HG03139 (cell line): ENCODE data around the gene PRR20G.
"Not testable (repeated sequence)": the region's sequence is repeated elsewhere in the genome, so short reads cannot be mapped to it uniquely, and the experiment has no call there.

Experiments used
- ATAC-seq: cut with Tn5 transposase; IDR thresholded peaks from one replicate; pipeline ENCODE4 v1.9.1; 2021; ENCODE audit not compliant: unreplicated experiment

Gene PRR20G

DNA sequence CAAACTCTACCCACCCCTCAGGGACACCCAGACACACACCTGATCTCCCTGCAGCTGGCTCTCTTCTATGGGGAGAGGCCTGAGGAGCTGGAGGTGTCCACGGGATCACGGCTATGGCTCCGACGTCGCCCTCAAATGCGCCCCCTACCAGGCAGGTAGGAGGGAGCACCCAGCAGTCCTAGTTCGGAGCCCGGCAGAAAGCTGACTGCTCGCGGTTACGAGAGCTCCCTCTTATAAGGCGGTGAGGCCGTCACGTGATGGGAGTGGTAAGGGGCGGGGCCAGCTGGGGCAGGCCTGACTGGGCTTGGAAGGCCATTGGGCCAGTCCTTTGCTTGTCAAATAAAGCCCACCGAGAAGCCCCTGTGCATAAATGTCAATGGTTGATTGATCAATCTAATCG, at the start of gene PRR20G:
TSS of gene PRR20G (minus strand) at position 207 of the 400 bp plus-strand sequence. CDS start 681 bp downstream, outside the sequence.
- no peak for ATAC-seq

DNA sequence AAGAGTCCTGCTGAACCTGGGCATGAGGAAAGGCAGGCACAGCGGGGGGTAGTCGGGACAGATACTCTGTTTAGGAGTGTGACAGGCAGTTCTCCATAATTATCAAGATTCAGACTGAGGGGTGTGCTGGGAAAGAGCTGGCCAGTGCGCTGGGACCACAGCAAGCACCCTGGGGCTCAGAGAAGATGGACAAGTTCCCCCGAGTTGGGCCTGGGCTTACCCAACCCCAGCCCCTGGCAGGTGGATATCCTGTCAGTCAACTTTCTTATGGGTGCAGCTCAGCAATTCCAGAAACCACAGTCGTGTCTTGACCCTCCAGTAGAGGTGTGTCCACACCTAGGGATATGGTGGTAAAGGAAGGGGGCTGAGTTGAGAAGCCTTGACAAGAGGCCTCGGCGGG, 49.2 kb upstream of the PRR20G start:
- ATAC-seq = no peak

DNA sequence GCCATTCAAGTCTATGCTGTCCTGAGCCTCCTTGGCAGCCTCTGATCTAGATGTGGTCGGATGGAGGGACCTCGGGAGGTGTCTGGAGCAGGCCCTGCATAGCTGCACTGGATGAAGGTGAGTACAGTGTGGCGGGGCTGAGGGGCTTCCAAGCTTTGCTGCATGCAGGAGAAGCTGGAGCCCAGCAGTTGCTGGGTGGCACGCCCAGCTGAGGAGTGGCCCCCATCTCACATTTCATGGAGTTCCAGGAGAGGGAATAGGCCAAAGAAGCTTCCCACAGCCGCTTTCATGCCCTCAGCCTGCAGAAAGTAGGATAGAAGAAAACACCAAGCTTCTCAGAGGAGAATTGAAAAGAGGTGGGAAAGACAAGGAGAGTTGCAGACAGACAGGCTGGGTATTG, 48.3 kb upstream of the PRR20G start:
- ATAC-seq = no peak

DNA sequence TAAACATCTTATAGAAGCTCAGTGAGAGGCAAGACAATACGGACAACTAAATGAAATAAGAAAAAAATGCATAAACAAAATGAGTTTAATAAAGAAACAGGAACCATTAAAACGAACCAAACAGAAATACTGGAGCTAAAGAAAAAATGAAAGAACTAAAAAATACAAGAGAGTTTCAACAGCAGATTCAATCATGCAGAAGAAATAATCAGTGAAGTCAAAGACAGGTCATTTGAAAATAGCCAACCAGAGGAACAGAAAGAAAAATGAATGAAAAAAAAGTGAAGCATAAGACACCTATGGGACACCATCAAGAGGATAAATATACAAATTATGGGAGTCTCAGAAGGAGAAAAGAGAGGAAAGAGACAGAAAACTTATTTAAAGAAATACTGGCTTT, 42.5 kb upstream of the PRR20G start:
- no peak for ATAC-seq

DNA sequence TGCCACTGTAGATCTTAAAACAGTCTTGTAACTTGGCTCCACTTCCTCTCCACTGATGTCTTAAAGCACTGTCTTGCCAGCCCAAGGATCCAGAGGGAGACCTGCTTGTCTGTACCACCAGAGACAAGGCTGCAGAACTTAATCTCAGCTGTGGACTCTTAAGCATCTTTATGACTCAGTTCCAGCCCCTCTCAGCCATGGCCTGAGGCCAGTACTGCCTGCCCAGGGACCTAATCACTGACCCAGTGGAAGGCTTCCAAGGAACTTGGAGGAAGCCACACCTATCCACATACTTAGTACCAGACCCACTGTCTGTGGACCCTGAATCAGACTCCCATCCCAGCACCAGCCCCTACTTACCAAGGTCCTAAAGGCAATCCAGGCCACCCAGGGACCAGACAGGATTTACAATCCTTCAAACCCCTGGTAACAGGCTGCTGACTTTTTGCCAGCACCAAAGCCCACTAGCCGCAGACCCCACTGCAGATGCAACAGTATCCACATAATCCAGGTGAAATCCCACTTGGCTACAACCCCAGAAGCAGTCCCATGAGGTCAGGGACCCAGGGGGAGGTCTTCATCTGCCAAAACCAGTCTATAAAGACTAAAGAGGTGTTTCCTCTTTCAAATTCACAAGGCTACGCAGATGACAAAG, 41.9 kb upstream of the PRR20G start:
- no peak for ATAC-seq

DNA sequence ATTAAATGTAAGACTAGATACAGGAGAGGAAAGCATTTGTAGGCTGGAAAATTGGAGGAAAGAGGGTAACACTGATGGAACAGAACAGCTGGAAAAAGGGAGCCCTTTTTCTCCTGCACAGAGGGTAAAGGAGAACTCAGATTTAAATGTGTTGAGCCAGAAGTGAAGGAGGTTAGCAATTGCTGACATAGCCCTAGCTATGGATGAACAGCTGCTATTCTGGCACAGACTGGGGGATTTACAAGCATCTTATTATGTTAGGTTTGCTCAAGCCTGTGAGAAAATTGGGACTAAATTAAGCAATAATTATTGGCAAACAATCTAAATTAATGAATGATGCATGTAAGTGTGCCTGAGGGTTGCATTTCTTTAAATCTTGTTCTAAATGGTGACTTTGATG, 40.6 kb upstream of the PRR20G start:
- no peak for ATAC-seq

DNA sequence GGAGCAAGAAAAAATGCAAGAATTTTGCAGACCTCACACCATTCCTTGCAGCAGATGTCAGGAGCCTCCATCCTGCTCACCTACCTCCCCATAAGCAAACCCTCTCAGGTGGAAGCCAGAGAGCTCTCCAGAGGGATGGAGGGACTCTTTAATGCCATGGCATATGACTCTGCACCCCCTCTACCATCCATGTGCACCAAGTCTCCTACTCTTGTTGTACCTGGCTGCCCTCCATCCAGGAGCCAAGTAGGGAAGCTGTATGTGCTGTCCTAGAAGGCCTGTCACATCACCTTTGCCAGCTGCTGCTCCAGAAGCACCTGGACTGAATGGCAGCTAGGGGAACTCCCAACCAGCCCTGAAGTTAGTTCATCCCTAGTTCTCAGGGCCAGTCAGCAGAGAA, 38.5 kb upstream of the PRR20G start:
- ATAC-seq = no peak

DNA sequence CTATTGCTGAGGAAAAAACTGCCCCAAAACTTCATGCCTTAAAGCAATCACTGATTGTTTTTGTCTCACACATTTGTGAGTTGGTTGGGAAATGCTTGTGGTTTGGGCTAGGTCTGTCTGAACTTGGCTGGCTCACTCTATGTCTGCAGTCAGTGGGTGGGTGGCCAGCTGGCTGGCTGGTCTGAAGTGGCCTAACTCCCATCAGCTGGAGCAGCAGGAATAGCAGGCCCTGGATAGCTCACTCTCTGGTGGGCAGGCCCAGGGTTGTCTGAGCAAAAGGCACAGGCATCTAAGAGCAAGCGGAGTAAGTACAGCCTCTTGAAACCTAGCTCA, 37.7 kb upstream of the PRR20G start:
- ATAC-seq = no peak

DNA sequence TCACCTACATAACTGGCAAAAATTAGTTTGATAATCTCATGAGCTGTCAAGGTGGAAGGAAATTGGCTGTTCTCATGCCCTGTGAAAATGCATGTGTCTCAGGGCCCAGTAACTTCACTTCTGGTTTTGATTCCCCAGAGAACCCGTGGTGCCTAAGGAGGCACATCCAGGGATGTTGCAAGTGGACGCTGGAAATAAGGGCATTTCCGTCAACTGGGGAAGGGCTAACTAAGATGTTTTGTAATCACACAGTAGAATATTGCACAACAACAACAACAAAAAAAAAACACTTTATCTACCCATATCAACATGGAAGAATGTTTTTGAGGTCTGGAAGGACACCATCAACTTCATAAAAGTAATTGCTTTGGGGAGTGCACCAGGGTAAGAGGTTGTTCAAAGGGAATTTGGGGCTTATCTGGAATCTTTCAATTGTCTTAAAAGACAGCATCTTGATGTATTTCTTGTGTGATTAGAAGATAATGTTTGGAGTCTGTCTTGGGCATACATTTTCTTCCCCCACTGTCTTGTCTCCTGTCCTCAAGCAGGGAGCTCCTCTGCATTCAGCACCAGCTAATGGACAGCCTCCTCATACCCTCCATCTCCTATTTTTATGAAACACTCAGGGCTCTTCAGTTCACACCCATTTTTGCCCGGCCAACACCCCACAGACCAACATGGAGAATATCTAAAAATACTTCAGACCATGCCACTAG, 37.2 kb upstream of the PRR20G start:
- no peak for ATAC-seq

DNA sequence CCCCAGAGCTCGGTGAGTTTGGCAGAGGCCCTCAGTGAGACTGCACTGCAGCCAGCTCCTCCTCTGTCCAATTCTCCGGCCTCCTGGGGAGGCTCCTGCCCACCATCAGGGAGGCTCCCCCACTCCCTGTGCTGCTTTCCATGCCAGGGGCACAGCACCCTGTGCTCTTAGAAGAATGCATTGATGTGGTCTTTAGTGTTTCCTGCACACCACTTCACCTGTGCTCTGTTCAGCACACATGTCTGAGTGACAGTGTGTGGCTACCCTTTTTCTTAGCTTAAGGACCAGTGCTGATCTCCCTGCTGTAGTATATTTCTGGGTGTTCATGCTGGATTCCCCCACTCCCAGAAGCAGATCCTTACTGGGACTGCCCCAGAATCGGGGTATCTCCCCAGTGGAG, 36.2 kb upstream of the PRR20G start:
- ATAC-seq = no peak

DNA sequence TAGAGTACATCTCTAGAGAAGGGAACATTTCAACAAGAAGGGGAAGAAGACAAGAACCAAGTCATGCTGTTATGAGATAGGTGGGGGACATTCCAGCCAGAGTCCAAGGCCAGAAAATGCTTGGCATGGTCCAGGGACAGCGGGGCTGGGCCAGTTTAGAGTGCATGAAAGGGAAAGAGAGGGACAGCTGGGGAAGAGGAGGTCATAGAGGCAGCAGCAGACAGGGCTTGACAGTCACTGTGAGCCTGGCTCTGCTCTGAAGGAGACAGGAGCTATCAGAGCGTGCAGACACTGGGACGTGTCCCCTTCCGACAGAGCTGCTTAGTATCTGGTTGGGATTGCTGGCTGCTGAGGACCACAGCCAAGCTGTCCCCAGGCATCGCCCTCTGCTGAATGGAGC, 35.7 kb upstream of the PRR20G start:
- ATAC-seq = no peak

DNA sequence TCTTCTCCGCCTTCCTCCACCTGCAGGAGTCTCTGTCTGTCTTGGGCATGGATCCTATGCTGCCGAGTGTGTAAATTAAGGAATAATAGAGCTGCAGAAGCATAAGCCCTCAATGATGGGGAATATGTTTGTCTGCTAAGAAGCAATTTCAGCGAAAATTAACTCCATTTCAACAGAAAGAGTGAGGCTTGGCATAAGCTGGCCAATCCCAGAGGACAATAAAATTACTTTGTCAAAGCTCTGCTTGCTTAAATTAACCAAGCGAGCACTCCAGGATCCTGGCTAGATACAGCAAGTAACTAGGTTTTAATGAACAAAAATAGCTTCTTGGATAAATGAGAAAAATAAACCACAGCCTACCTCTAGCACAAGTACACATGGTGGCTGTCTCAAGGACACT, 33.5 kb upstream of the PRR20G start:
- ATAC-seq = no peak

DNA sequence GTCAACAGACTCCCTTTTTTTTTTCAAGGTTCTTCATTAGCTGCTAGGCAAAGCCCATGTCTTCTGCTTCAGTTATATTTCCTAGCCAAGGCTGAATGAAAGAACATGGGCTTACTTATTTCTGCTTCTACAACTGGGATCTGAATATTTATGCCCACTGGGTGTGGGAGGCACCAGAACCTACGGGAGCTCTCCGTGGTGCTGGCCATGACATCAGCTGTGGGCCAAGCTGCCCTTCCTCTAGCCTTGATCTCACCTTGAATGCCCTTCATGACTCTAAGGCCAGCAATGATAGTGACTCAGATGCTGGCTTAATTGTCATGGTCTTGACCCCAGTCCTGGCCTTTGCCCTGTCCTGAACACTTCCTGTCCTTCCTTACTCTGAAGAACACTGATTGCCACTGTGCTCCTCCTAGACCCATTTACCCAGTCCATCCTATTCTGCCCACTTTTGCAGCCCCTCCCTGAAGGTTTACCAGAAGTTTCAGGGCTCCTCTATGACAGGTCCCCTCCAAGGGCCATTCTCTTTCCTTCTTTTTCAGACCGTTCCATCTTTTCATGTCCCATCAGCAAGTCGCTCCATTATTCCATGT, 32.8 kb upstream of the PRR20G start:
- ATAC-seq = no peak

DNA sequence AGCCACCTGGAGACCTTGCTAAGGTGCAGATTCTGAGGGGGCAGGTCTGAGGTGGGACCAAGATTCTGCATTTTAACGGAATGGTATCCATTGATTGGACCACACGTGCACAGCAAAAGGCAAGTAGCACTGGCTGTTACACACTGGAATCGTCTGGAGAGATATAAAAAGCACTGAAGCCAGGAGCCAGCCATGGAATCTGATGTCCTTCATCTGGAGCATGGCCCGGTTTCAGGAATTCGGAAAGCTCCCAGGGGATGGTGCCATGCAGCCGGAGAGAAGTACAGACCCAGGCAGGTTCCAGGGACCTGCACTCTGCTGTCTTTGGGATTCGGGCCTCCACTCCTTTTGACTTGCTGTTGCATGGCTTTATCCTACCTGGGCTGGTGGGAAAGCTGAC, 28.8 kb upstream of the PRR20G start:
- no peak for ATAC-seq

DNA sequence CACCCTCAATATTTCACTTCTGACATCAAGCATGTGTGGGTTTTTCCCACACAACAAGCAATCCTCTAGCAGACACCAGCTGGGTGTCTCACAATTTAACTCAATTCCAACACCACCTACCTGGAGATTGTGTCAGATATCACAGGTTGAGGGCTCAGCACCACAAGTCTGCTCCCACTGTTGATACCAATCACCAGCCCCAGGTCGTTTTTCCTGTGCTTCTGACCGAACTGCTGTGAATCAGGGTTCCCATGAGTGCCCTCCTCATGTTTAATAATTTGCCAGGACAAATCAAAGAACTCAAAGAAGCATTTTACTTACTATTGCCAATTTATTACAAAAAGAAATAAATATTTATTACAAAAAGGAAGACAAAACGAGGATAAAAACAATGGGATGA, 25.0 kb upstream of the PRR20G start:
- no peak for ATAC-seq

DNA sequence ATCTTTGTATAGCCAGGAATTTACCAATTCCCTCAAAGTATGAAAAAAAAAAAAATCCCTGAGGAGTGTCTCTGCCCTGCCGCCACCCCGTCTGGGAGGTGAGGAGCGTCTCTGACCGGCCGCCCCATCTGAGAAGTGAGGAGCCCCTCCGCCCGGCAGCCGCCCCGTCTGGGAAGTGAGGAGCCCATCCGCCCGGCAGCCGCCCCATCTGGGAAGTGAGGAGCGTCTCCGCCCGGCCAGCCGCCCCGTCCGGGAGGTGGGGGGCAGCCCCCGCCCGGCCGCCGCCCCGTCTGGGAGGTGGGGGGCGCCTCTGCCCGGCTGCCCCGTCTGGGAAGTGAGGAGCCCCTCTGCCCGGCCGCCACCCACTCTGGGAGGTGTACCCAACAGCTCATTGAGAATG, 21.0 kb upstream of the PRR20G start:
- not testable (repeated sequence) for ATAC-seq

DNA sequence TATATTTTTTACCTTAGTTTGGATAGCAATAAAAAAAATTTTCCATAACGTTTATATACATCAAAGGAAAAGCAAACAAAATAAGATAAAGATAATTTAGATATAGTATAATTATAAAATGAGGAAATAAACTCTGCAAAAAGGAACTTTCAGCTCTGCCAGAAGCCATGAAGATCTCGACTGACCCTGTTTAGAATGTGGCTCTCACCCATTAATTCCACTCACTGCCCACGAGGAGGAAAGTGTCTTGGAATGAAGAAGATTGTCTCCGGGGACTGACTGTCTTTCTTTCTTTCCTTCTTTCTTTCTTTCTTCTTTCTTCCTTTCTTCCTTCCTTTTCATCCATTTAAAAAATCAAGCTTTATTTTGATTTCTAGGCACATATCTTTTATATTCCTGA, 20.1 kb upstream of the PRR20G start:
- no peak for ATAC-seq

DNA sequence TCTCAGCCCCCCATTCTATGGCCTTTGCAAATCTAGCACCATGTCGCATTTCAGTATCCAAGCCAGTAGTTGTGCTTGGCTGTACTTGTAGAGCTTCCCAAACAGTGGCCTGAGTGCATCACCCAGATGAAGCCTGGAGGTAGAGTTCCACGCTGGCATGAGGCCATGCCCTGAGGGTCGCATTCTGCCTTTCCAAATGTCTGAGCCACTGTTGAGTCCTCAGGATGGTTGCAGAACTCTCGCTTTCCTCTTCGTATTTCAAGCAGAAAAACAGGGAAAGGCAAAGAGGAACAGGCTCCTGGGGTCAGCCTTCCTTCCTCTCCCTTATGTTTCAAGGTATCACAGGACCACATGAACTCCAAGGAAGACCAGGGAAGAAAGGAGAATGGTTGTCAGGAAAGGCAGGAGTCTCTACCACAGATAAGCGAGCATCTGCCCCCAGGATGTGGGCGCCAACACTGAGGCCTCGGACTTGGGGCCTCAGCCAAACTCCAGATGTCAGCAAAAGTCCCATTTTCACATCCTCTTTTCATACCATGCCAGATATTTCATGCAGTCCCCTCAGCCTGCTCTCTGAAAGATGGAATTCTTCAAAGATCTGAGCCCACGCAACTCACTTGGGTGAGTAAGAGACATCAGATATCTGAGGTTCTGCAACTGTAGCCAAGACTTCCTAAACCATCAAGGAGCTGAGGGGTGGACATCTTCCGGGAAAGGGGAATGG, 19.4 kb upstream of the PRR20G start:
- no peak for ATAC-seq

DNA sequence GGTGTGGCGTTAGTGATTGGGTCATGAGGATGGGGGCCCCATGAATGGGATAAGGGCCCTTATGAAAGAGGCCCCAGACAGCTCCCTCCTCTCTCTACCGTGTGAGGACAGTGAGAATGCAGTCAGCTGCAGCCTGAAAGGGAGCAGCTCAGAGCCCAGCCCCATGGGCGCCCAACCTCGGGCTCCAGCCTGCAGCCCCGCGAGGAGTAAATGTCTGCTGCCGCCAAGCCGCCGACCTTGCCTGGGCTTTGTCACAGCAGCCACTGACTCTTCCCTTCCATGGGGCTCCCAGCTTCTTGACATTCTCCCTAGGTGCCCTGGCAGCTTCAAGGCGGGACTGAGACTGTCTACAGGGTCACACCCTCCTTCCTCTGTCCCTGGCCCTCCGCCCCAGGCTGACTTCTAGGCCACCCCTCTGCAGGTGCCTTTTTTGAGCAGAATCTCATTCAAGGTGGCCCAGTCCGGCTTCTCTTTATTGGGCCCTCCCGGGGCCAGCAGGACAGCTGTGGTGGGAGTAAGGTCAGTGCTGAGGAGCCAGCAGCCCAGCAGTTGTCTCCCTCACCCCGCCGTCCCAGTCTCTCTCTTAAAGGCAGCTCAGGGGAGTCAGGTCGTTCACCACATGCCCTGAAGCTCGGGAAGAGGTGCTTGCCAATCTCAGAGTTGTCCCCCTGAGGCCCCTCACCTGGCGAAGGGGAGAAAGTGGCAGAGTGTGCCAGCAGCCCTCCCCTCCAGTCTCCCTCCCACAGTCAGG, 18.7 kb upstream of the PRR20G start:
- ATAC-seq = no peak

DNA sequence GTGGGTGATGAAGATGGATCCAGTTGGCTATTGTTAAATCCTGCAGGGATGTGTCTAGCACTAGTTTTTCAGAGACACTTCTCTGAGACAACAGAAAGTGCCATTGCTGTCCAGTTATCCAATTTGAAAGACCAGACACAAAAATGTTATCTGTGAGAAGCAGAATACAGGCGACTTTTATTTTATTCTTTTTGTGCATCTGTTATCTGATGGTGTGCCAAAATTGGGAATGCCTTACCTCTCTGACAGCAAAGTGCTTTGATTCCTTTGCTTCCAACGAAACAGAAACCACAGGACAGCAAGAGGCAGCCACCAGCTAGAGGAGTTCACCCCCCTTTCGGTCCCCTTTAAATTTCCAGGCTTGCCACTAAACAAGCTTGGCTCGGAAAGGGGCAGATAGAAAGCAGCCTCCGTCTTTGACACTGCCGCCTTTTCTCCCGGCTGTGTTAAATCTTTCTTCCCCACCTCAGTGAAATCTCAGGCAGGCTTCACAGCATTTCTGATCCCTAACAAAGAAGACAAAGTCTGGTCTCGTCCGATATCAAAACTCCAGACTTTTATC, 17.7 kb upstream of the PRR20G start:
- ATAC-seq = no peak
